SKM-1 treated with dmso at 0.1 percent for 144 hours (cell line): Measurements from ENCODE around the gene NAGK.
"Not testable (repeated sequence)": the region's sequence is repeated elsewhere in the genome, so short reads cannot be mapped to it uniquely, and the experiment has no call there.

Experiments
- DNase-seq: peaks from one replicate; lab custom pipeline; 2025; ENCODE audit not compliant: unreplicated experiment; lab: John Stamatoyannopoulos, UW

Gene NAGK

GRCh38 chr2:71103809-71104208 is 35.4 kb downstream of the NAGK start:
- DNase-seq = no peak

GRCh38 chr2:71106463-71106862 is 38.0 kb downstream of the NAGK start:
- not testable (repeated sequence) for DNase-seq

- DNase-seq = no peak
These were observed 39.6 kb downstream of the NAGK start for GRCh38 chr2:71108091-71108490.

GRCh38 chr2:71113843-71114242 is 45.4 kb downstream of the NAGK start:
- no peak for DNase-seq

- no peak for DNase-seq
These were observed 48.6 kb downstream of the NAGK start for GRCh38 chr2:71117063-71117462.

GRCh38 chr2:71120195-71120594 is 51.7 kb downstream of the NAGK start:
- DNase-seq = no peak

- no peak for DNase-seq
These were observed 53.0 kb downstream of the NAGK start for GRCh38 chr2:71121479-71121878.

GRCh38 chr2:71122387-71123298 is 54.2 kb downstream of the NAGK start:
- no peak for DNase-seq

GRCh38 chr2:71125506-71126294 is 57.3 kb downstream of the NAGK start:
- no peak for DNase-seq

GRCh38 chr2:71126957-71127356 is 58.5 kb downstream of the NAGK start:
- no peak for DNase-seq
